HG03521 (cell line): ENCODE data around the gene DENND10.

Experiments
- ATAC-seq: cut with Tn5 transposase; IDR thresholded peaks from one replicate; pipeline ENCODE4 v1.9.1; 2021; ENCODE audit warnings: mild to moderate bottlenecking, moderate library complexity; ENCODE audit not compliant: unreplicated experiment

The DENND10 gene, protein sequence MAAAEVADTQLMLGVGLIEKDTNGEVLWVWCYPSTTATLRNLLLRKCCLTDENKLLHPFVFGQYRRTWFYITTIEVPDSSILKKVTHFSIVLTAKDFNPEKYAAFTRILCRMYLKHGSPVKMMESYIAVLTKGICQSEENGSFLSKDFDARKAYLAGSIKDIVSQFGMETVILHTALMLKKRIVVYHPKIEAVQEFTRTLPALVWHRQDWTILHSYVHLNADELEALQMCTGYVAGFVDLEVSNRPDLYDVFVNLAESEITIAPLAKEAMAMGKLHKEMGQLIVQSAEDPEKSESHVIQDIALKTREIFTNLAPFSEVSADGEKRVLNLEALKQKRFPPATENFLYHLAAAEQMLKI

DNA sequence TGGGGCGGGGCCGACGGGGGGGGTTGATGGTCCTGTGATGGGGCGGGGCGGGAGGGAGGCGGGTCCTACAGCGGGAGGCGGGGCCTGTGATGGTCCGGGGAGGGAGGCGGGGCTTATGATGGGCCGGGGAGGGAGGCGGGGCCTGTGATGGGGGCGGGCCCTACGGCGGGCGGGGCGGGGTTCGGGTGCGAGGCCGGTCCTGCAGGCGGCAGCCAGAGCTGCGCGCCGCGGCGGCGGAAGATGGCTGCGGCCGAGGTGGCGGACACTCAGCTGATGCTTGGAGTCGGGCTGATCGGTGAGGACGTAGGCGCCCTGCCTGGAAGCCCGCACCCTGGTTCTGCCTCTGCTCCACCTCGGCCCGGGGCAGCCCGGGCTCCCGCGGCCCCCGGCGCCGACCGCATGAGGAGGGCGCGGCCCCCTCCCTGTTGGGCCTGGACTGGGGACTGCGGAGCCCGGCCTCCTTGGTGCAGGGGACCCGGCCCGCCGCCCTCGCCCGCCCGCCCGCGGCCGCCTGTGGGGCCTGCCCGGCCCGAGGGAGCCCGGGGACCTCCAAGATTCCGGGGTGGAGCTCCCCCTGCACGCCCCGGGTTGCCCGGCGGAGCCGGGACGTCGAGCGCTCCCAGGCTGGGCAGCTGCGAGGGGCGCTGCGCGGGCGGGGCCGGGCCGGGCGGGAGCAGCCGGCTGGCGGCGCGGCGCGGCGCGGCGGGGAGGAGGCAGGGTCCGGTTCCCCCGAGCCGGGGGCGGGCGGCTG, at the start of gene DENND10:
TSS of gene DENND10 (plus strand) at position 211 of the 751 bp plus-strand sequence. CDS start at position 241, 30 bp downstream.
- ATAC-seq: peak; percentile 82

DNA sequence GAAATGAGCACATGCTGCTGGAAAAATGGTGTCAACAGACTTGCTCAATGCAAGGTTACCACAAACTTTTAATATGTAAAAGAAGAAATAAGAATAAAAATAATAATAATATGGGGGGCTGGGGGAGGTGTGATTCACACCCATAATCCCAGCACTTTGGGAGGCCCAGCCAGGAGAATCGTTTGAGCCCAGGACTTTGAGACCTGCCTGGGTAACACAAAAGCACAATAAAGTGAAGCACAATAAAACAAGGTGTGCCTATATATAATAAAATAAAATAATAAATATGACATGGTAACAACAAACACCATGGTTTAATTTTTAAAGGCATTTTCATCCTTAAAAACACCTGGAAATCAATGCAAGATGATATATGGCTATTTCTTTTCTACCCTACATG, 48.4 kb upstream of the DENND10 start:
- no peak for ATAC-seq

DNA sequence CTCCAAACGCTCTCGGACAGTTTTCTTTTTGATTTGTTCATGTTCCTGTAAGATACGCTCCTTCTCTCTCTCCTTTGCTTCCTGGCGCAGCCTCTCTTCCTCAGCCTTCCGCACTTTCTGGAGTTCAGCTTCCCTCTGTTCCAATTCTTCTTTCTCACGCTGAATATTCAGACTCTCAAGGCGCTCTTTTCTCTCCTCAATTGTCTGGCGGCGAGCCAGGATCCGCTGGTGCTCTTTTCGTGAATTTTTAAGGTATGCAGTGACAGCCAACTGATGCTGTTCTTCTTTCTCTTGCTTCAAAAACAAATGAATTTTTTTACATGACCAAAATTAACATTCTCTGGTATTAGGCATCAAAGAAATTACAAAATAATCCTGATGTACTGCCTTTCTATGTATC, 45.9 kb upstream of the DENND10 start:
- ATAC-seq: no peak

DNA sequence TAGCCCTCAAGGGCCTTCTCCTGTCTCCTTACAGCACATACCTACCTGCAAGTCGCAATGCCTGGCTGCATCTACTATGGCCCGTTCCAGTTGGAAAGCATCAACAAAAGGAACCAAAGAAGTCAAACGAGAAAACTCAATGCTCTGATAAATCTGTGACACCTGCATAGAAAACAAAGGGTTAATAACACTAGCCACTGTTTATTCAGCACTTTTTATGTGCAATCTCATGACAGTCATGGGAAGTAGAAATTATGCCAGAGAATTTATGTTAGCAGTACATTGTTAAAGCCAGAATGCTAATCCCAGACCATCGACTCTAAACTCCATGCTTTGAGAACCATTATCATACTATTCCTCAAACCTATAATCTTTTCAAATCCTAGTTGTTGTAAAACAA, 44.4 kb upstream of the DENND10 start:
- ATAC-seq: no peak

DNA sequence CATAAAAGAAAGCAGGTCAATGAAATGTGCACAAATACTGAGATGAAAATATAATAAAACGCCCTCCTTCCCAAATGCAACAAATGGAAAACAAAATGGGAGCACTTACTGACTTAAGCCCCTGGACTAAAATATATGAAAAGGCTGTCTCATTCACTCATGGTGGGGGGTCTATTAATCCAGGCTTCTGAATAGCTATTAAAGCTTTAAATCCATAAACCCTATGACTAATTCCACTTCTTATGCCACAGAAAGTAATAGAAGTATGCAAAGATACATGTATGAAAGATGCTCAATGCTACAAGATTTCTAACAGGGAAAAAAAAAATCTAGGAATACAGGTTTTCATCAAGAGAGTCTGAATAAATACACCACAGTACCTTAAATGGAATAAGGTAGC, 43.8 kb upstream of the DENND10 start:
- ATAC-seq: no peak

DNA sequence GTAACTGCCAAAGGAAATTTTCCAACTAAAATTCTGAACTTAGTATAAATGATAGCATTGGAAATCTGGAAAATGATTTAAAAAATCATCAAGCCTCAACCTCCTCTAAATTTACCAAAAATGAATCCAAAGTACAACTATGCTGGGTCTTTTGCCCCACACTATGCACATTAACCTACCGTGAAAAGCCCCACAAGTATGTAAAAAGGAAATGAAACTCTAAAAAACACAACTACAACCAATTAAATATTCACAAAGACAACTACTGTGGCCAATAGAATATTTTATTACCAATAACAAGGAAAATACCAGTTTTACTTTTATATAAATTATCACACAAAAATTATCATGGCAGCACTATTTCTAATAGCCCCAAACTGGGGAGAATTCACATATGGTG, 42.6 kb upstream of the DENND10 start:
- no peak for ATAC-seq

DNA sequence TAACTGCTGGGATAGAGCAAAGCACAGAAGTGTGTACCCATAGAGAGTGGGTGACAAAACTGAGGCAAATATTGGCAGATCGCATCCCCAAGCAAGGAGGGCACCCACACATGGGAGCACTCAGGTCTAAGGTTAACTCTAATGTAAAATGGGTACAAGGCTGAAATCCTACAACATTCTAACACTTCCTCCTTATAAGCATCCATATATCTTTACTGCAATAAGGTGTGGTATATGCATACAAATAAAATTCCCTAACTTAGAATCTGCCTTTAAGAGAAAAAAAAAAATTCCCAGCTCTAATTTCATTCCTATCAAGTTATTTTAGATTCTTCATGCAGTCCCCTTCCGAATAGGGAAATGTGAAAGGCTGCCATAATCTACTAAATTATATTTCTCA, 42.0 kb upstream of the DENND10 start:
- no peak for ATAC-seq

DNA sequence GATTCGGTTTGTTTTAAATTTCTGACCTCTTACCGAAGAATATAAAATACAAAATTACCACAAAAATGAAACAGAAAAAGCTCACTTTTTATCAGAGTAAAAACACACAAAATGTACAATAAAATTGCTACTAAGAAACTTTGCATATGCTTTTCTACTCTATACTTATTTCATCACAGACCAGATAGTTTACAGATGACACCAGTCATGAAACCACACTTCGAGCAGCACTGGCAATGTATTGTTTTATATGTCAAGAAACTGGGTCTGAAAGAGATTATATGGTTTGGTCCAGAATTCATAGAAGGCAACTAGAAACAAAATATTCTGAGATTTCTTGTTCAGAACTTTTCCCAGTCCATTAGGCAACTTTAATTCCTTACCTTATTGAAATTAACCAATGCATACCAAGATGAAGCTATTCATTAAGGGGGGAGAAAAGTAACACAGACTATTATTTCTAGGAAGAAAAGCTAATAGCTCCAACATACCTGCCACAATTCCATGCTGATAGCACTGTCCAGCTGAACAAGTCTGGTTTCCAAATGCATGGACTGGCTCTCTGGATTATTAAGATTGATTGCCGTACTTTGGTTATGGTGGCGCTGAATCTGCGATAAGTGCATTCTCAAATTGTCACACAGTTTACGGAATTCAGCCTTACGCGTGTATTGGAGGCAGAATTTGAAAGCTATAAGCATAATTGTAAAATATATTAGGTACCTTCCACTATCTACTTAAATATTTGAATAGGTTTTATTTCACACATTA, 33.3 kb upstream of the DENND10 start:
- no peak for ATAC-seq

DNA sequence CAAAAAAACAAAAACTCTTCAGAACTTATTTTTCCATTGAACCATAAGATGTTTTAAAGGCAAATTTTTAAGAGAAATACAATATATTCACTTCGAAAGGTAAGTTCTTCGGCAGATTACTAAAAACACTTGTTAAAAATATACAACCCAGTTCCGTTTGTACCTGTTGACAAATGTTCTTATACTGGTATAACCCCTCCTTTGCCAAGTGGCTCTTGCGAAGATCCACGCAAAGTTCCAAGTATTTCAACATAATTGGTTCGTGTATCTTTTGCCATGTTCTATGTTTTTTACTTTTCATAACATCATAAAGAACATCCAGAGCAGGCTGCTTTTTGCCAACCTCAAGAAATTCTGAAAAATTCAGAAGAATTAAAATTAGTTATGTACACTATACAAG, 30.3 kb upstream of the DENND10 start:
- no peak for ATAC-seq

DNA sequence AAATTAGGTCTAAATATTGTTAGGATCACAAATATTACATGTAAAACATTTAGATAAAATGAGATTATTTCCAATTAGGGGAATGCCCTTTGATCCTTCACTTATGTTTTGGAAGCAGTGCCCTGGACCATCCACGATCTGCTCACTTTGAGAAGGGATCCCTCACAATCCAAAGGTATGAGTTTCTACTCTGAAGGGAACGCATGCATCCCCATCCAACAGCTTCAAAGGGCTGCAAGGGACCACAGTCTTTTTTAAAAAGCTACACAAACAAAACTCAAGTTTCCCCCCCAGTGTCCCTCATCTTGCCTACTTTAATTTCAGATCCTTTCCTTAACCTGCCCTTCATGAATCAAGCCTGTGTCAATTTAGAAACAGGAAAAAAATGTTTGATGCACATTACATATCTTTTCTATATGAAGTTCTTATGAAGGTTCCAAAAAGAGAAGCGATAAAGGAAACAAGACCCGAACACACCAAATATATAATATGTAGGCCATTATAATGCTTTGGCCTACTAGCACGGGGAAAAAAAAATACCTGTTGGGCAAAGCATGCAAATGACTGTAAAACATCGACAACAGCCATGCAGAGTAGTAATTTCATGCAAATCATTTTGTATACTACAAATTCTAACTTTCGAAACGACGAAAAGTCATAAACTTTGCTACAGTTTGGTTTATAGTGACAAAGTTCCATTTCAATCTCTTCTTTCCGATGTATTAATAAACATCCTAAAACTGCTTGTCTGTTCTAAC, 25.3 kb upstream of the DENND10 start:
- no peak for ATAC-seq

DNA sequence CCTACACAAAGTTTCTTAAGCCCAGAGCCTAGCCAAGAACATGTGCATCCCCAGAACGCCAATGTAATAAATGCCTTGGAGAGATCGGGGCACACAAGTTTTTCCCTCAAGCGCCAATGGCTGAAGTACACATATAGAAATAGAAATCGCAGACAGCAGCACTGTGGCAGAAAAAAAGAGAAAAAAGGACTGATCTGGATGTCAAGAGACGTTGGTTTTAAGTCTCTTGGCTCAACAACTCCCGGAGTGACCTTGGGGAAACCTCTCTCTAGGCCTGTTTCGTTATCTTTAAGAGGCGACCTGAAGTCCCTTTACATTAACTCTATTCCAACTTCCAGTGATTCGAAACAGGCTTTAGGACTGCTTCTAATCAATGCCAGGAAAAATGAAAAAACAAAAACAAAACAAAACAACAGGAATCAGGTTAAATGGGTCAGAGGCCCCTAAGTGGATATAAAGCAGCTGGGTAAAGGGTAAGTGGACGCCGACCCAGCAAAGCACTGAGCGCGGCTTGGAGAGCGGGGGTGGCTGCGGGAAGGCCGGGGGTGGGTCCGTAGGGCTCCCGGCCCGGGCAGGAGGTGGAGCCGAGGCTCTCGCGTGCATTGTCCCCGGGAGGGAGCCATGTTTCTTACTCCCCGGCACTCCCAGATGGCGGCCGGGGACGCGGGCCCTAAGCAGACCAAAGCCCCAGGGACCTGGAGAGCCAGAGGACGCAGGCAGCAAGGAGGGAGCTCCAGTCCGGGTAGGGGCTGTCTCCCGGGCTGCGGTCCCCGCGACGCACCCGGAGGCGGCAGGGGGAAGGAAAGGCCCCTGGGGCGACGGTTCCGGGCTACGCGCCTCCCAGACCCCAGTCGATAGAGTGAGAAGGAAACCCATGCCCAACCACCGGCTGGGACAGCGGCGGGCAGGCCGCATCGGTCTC, 24.1 kb upstream of the DENND10 start:
- ATAC-seq: peak; percentile 47

DNA sequence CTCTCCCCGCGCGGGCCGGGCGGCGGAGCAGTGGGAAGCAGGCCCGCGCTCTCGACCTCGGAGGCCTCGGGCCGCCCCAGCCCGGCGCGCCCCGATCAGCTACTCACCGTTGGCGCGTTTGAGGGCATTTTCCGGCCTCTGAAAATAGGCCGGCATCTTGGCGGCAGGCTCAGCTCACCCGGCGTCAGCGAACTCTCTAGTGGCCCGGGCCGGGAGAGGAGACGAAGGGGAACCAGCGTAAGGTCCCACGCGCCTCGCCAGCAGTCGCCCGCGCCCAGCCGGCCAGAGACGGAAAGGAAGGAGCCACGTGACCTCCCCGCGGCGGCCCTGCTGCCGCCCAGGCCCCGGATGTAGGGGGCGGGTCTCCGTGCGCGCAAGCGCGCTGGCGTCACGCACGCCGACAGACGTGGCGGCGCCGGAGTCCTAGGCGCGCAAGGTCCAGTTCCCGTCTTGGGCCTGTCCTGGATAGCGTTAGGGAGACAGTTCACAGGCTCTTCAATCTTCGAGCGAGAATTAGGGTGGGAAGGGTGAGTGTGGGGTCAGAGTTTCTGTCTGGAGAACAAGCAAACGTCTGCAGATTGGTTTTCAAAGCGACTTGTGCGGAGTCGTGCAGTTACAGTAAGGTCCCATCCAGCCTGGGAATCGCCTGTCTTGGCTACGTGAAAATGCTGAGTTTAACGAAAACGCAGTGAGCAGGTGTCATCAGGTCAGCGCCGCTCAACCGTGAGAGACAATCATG, 23.2 kb upstream of the DENND10 start, which contains the start of gene EIF3A:
TSS of gene EIF3A (minus strand) at position 297 of the 739 bp plus-strand sequence. CDS start at position 156, 141 bp downstream.
- ATAC-seq: peak; percentile 83

DNA sequence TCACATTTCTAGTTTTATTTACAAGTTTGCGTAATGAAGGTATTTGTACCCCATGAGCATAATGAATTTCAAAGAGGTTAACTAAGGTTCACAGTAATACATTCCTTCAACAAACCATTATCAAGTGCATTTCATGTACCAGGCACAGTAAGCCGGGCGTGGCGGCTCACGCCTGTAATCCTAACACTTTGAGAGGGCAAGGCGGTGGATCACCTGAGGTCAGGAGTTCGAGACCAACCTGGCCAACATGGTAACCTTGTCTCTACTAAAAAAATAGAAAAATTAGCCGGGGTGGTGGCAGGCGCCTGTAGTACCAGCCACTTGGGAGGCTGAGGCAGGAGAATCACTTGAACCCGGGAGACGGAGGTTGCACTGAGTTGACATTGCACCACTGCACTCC, 19.0 kb upstream of the DENND10 start:
- ATAC-seq: no peak

DNA sequence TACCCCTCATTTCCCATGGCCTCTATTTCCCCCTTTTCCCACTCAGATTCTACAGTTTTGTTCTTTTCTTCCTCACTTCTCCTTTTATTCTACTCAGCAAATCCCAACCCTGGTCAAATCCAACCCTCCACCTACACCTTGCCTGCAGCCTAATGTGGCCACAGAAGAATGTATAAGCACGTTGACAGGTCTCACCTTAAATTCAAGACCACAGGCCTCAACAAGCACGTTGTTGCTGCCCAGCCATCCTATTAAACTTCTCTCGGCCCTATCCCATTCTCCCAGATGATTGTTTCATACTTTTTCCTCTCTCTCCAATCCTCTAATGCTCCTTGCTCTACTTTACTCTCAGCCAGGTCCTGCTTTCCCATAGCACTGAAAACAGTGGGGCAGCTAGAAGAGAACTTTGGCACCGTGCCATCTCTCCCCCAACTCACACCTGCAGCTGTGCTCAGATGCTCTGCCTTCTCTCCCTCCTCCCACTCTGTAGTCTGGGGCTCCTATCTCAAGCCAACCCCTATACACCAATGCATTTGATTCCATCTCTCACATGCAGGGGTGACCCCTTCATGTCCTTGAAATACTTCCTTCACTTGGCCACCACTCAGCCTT, 16.5 kb upstream of the DENND10 start:
- no peak for ATAC-seq

DNA sequence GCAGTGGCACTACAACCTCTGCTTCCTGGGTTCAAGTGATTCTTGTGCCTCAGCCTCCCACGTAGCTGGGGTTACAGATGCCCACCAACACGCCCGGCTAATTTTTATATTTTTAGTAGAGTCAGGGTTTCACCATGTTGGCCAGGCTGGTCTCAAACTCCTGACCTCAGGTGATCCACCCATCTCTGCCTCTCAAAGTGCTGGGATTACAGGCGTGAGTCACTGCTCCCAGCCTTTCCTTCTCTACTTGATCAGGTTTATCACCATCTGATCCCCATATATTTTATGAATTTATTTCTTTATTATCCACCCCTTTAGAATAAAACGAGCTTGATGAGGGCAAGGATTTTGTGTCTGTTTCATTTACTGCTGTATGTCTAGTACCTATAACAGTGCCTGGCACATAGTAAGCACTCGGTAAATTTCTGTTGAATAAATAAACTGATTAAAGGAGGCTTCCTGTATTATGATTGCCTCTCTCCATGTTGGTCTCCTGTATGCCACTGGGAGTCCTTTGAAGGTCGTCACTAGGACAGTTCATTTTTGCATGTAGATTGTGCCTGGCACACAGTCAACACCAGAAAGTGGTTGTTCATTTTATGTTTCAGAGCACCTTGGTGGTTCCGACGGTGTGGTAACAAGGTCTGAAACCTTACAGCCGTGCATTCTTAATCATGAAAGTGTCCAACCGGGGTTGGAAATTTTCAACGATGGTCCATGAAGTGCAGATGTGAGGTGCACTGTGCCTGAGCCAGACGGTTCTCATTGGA, 13.7 kb upstream of the DENND10 start:
- ATAC-seq: no peak

DNA sequence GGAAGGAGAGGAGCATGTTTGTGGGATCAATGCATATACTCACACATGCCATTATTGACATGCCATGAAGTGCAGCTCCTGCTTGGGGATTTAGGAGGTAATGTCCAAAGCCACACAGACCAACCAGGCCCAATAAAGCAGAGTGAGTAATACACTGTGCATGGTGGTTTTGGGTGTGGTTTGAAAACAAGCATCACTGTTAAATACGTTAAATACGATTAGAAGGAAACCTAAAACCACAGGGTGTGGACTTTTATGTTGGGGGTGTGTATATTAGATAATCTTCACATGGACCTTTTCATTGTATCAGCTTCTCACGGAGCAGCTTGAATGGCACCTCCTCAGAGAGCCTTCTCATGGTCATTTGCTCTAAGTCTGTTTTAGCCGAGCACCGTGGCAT, 12.9 kb upstream of the DENND10 start:
- ATAC-seq: no peak

DNA sequence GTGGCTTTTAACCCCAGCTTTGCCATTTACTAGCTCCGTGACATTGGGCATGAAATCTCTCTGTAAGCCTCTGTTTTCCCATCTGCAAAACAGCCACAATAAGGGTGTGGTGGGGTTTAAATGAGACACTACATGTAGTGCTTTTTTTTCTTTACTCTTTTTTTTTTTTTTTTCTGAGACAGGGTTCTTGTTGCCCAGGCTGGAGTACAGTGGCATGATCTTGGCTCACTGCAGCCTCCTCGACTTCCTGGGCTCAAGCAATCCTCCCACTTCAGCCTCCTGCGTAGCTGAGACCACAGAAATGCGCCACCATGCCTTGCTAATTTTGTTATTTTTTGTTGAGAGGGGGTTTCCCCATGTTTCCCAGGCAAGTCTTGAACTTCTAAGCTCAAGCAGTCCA, 8.3 kb upstream of the DENND10 start:
- ATAC-seq: no peak
